ENCODE data around the gene PPHLN1.
"Not testable (repeated sequence)": the region's sequence is repeated elsewhere in the genome, so short reads cannot be mapped to it uniquely, and the experiment has no call there.

PPHLN1 gene

DNA sequence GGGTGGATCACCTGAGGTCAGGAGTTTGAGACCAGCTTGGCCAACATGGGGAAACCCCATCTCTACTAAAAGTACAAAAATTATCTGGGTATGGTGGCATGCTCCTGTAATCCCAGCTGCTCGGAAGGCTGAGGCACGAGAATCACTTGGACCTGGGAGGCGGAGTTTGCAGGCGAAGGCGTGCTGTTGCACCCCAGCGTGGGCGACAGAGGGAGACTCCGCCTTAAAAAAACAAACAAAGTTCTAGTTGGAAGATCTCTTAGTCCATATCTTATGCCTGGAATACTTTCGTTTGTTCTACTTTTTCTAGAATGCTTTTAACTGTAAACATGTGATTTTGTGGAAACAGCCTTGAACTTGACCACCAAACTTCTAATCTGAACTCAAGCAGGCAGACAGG, 38.7 kb downstream of the PPHLN1 start:
- DNase-seq (ENCODE audit: low read depth in 2 of 2, low spot score in 1 of 2) = no peak

DNA sequence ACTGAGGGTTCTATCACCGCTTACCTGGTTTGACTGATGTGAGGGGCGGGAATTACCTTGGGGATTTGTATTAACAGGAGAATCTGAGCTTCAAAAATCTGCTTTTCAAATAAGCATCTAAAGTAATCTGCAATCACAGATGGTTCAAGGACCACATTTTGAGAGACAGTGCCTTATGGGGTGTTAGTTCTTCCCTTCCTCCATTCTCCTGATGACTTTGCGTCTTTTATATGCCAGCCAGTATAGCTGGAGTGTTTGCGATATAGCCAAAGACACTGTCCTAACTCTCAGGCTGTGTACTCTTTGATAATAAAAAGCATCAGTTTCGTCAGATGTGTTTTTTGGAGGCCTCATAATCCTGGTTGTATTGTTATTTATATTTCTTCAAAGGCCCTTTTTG, 39.5 kb downstream of the PPHLN1 start:
- no peak for DNase-seq (ENCODE audit: low read depth in 2 of 2, low spot score in 1 of 2)

DNA sequence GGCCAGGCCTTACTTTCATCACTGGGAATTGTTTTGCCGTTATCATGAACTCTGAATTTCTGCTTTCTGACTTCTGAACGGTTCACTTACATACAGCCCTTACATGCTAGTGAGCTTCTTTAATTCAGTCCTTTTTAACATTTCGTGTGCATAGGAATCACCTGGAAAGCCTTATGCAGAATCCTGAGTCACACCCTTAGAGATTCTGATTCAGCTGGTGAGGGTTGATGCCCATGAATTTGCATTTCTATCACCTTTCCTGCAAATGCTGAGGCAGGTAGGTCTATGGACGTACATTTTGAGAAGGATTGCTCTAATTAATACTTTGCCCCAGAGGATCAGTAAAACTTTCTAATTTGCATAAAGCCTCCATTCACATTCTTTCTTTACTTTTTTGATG, 44.0 kb downstream of the PPHLN1 start:
- DNase-seq (ENCODE audit: low read depth in 2 of 2, low spot score in 1 of 2) = no peak

DNA sequence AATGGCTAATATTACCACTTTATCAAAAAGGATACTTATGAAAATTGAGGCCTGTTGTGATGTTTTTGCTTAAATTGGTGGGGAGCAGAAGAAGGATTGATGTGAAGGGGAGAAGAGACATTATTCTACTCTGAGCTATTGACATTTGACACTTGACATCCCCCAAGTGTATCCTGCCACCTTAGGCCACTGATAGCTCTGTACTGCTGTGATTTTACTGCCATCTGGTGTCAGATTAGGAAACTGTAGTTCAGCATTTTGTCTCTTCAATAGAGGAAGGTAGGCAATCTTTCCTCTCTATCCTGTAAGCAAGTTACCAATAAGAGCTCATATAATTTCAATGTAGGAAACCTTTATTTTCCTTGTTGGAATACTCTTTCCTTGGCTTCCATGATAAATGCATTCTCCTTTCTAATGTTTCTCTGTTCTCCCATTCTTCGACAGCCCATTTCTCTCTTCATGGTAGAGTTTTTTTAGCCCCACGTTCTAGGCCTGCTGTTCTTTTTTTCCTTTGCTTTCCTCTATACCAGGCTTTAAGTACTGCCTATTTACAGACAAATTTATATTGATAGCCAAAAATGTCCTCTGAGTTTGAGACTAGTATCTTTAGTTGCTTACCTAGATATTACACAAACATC, 46.3 kb downstream of the PPHLN1 start:
- no peak for DNase-seq (ENCODE audit: low read depth in 2 of 2, low spot score in 1 of 2)

DNA sequence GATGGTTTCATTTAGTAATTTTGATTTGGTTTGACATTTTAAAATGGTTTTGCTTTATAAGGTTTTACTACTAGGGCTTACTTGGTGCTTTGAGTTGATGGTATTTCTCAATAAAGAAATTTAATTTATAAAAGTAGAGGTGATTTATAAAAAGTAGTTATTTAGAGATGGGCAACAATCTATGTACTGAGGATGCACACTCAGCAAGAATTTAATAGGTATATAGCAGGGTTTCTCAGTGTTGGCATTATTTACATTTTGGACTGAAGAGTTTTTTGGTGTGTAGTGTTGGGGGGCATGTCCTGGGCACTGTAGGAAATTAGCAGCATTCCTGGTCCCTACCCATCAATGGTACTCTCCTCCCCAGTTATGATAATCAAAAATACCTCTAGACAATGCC, 47.7 kb downstream of the PPHLN1 start:
- no peak for DNase-seq (ENCODE audit: low read depth in 2 of 2, low spot score in 1 of 2)

DNA sequence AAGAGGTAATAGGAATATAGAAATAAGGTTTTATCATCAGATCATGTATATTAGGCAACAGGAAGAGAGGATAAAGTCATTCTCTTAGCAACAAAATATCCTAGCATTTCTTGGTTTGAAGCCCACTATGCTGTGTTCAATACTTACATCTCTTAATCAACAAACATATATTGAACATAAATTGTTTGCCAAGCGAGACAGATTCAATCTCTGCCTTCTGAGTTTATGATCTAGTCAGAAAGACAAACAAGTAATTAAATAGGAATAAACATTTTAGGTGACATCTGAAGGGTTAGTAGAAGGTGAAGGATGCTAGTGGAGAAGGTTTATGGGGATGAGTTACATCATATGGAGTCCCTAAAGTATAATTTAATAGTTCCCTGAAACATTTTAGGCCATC, 54.8 kb downstream of the PPHLN1 start:
- no peak for DNase-seq (ENCODE audit: low read depth in 2 of 2, low spot score in 1 of 2)

DNA sequence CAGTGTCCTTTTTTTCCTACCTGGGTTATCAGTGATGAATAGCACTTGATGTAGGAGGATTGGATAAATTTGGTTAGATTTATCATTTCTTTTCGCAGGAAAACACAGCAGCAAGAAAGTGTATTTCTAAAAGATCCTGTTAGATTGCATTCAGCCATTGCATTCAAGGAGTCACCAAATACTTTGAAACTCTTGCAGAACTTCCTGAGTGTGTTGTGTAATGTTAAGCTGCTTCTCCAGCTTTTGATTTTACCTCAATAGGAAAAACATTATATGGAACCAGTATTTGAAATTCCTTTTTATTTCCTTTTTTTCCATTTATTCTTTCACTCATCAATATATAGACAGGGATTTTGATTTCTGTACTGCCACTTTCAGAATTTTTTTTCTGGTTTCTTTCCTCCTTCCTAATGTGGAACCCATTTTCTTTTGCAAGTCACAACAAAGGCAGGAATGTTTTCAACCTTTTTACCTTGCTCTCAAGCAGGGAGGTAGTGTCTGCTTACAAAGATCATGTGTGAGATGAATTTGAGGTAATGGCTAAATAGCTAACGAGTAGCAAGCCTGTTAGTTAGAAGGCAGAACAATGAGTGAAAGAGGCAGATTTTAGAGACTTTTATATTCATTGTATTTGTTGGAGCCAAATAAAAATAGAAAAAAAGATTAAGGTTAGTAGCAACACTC, 56.2 kb downstream of the PPHLN1 start:
- no peak for DNase-seq (ENCODE audit: low read depth in 2 of 2, low spot score in 1 of 2)

DNA sequence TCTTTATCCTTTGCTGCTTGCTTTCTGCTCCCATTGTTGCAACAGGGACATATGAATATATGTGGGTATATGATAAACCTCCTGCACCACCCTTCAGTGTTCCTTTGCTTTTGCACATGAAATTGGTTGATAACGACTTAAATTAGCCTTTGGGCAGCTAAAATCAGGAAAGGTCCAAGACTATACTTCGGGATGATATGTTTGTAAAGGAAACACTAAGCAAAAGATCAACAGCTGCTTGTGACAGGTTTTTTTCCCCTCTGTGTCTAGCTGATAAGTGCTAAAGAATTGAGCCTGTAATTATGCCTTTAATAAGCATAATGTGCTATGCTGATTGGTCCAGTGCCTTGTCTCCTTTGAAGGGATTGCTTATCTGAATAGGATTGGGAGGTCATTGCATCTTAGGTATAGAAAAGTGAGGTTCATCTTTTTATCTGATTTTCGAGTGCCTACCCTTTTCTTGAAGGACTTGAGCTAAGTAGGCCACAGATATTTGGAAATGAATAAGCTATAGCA, 59.4 kb downstream of the PPHLN1 start:
- no peak for DNase-seq (ENCODE audit: low read depth in 2 of 2, low spot score in 1 of 2)

DNA sequence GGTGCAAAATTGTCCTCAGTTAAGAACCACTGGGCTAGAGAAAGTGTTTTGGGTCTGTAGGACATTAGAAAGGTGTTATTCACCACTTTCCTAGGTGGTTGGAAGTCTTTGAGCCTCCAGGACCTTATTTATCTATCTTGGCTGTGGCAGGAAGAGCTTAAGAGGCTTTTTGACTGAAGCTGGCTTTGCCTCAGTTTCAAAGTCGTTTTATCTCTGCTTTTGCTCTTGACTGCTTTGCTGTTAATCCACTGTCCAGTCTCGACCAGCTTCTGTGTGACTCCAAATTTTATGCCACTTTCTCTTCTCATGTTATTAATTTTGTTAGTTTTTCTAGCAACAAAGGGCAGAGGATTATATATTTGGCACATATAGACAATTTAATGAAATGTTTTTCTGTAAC, 60.3 kb downstream of the PPHLN1 start:
- DNase-seq (ENCODE audit: low read depth in 2 of 2, low spot score in 1 of 2) = no peak

DNA sequence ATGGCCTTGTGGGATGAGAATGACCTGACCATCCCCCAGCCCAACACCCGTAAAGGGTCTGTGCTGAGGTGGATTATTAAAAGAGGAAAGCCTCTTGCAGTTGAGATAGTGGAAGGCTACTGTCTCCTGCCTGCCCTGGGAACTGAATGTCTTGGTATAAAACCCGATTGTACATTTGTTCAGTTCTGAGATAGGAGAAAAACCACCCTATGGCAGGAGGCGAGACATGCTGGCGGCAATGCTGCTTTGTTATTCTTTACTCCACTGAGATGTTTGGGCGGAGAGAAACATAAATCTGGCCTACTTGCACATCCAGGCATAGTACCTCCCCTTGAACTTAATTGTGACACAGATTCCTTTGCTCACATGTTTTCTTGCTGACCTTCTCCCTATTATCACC, 62.1 kb downstream of the PPHLN1 start:
- DNase-seq (ENCODE audit: low read depth in 2 of 2, low spot score in 1 of 2) = not testable (repeated sequence)

DNA sequence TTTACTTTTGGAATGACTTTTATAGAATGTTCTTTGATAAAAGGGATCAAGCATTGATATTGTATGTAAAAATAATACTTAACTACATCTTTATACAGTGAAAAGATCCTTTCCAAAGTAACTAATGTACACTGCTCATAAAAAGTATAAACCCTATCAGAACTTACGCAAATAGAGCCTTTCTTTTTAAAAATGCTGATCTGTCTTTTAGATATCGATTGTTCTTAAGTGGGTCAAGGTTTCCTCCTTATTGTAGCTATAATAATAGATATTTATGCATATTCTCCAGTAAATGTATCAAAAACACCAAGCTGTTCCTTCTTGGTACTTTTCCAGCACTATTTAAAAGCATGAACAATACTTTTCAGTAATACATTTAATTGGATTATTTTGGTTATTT, 68.5 kb downstream of the PPHLN1 start:
- DNase-seq (ENCODE audit: low read depth in 2 of 2, low spot score in 1 of 2) = no peak

DNA sequence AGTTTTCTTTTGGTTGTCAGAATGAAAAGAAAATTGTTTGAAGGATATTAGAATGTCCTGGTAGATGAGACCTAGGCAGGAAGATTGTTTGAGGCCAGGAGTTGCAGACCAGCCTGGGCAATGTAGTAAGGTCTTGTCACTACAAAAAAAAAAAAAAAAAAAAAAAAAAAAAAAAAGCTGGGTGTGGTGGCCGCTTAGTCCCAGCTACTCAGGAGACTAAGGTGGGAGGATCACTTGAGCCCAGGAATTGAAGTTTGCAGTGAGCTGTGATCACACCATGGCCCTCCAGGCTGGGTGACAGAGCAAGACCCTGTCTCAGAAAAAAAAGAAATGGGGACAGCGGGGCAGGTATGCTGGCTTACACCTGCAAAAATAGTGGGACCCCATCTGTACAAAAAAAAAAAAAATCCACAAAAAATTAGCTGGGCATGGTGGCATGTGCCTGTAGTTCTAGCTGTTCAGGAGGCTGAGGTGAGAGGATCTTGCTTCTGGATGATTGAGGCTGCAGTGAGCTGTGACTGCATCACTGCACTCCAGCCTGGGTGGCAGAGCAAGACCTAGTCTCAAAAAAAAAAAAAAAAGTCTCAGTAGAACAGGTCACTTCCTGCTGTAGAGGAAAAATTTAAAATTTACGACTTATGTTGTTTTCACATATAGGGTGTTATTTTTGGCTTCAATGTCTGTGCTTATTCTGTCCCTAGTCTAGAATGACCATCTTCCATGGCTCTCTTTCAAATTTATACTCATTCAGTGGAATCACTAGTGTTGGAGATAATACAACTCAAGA, 70.7 kb downstream of the PPHLN1 start:
- DNase-seq (ENCODE audit: low read depth in 2 of 2, low spot score in 1 of 2) = no peak

DNA sequence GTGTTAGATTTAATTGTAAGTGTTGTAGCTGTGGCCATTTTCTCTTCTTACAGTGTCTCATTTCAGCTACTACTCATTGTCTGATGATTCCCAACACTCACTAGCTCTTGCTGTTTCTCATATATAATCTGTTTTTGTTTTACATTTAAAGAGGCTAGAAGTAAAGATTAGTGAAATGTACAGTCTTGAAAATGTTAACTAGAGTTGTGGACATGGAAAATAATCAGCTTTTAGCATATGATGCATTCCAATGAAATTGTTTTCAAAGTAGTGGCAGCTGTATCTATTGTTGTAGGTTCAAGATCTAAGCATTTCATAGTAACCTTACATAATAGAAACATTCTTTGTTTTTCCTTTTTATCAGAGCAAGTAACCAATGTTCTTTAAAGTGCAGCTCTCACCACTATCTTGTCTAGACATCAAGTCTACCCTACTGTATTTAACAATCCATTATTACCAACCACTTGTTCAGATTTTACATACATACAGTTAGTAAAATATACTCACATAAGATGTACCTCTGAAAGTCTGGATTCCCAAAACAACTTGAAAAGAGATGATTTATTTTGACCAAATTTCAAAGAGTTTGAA, 76.9 kb downstream of the PPHLN1 start:
- DNase-seq (ENCODE audit: low read depth in 2 of 2, low spot score in 1 of 2) = no peak

DNA sequence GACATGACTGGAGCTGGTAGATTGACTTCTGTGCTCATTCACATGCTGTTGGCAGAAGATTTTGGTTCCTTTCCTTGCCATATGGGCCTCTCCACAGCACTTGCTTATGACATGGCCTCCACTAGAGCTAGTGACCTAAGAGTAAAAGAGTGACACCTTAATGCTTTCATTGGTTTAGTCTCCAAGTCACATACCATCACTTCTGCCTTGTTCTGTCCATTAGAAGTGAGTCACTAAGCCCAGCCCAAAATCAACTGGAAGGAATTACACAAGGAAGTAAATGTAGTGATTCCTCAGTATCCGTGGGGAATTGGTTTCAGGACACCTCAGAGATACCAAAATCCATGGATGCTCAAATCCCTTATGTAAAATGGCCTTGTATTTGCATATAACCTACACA, 81.3 kb downstream of the PPHLN1 start:
- DNase-seq (ENCODE audit: low read depth in 2 of 2, low spot score in 1 of 2) = no peak

DNA sequence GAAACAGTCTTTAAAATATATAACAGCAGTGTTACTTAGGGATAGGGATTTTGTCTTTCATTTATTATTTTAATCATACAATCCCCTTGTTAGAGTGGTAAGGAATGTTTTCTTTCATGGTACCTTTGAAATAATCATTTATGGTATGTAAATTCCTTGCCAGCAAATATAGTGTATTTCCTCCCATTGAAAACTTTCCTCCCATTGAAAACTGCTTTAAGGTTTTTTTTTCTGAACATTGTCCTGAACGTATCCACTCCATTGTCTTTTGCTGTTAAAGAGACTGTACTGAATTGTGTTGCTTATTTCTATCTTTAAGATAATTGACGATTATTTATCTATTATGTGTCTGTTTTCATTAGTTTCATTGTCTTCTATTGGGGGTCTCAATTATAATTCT, 83.5 kb downstream of the PPHLN1 start:
- DNase-seq (ENCODE audit: low read depth in 2 of 2, low spot score in 1 of 2) = no peak

DNA sequence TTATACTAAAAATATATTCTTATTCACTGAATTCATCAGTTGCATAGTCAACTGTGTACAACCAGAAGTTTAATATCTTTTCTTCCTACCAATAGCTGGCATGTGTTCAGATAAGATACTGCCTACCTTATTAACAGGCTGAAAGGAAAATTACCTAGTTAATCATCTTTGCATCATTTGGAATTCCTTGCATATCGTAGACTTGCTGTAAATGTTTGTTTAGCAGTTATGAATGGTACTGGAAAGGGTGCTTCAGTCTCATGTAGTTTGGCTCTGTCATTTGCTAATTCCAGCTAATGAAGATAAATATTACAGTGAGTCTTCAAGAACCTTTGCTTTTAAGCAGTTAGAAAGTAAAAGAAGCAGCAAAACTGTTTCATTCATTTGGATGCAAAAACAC, 84.4 kb downstream of the PPHLN1 start:
- DNase-seq (ENCODE audit: low read depth in 2 of 2, low spot score in 1 of 2) = no peak

DNA sequence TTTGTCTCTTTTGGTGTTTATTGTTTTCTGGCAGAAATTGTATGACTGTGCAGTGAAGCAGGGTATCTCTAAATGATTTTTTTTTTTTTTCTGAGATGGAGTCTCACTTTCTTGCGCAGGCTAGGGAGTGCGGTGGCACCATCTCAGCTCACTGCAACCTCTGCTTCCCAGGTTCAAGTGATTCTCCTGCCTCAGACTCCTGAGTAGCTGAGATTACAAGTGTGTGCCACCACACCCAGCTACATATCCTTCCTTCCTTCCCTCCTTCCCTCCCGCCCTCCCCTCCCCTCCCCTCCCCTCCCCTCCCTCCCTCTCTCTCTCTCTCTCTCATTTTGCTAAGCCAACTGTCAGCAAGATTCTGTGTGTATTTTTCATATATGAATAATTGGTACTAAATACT, 94.4 kb downstream of the PPHLN1 start:
- DNase-seq (ENCODE audit: low read depth in 2 of 2, low spot score in 1 of 2) = no peak

DNA sequence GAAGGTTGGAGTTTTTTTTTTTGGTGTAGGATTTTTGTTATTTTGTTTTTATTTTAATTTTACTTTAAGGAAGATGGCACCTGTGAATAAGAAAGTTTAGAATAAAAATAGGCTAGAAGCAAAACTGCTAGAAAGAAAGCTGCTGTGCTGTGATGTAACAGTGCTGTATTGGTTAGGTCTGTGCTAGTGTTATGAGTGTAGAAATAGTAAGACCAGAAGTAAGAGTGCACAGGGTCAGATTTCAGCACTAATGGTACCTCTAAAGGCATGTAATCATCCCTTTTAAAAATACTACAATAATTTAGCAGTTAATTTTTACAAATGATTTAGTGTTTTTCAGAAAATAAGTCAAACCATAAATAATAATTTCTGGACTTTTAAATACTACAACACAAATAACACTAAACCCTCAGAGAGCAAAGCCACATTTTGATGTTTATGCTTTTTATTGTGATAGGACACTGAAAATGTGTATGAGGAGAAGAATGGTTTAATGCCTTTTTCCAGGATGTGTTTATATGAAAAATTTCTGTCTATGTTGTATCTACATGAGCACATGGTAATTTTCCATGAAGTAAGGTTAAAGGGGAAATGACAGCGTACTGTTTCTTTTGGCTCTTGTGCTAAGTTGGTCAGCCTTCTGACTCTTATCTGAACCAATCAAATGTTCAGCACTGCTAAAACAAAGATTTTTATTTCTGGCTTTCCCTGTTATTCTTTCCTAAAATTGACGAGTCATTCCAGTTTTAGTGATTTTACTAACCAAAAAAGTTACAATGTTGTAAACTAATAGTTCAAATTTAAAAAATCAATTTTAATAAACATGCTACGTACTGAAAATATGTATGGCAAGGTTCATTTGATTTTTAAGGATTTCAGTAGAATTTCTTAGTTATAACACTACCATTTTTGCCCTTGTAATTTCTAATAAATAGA, 96.1 kb downstream of the PPHLN1 start:
- DNase-seq (ENCODE audit: low read depth in 2 of 2, low spot score in 1 of 2) = no peak

DNA sequence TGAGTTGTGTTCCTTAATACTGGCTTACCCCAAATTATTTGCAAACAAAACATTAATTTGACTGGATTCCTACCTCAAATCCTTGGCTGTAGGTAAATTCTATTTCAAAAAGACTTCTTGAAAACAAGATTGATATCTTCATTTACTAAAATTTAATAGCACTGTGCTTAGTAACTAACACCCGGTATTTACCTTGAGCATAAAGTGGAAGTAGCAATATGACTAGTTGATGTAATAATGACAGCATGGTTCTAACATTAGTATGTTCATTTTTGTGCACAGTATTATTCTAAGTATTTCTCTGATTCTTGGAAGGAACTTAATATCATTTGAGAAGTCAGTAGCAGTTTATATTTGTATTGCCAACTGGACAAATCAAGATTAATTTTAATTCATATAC, 96.8 kb downstream of the PPHLN1 start:
- DNase-seq (ENCODE audit: low read depth in 2 of 2, low spot score in 1 of 2) = no peak

DNA sequence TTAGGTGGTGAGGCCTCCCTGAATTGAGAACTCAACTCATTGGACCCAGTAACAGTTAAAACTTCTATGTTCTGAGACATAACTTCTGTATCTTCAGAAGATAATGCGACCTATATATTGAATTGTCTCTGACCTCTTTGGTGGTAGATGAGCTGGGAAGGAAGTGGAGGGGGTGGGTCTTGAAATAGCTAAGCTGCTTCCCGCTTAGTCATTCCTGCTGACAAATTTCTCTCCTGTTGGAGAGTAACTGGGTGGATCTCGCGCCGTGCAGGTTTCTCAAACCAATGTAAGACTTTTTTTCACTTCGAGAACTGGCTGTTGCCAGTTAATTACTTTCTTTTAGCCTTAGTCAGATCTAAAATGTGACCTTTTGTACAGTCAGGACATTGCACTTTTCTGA, 100.8 kb downstream of the PPHLN1 start:
- DNase-seq (ENCODE audit: low read depth in 2 of 2, low spot score in 1 of 2) = no peak

DNA sequence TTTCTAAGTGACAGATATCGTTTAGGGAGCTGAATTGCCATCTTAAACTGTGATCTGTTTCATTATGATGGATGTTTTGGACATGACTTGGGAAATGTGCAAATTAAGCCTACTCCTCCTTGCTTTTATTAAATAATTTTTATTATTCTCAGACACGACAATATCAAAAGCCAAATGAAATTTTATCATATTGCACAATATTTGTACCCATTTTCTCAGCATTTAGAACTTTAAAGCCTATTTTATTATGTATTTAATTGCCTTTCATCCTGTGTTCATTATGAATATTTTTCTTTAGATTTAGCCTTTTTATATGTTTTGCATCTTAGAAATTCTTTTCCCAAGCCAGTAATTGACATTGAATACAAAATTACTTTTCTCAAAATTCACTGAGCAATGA, 102.9 kb downstream of the PPHLN1 start:
- DNase-seq (ENCODE audit: low read depth in 2 of 2, low spot score in 1 of 2) = no peak
